ENCODE measurements around the gene MRPS11. TPM values are rescaled to one million over a fixed set of nuclear protein-coding genes. Genes with fewer than 3 reads are reported as not detected.

Gene MRPS11
- total and polyA plus RNA-seq, 2 experiments from 2014 or later, result 28.5 to 67.8 TPM

- no peaks in the 10 kb centered on the region for H3K27me3 ChIP-seq
- no peak overlapping the region for H2AFZ ChIP-seq
- H3K36me3 ChIP-seq (replicated peaks; ENCODE audit: insufficient read depth, low read depth), result no peaks in the 10 kb centered on the region
- no peaks in the 10 kb centered on the region for H3K4me1 ChIP-seq (ENCODE audit: insufficient read depth)
- no peak for TF ChIP-seq EZH2 (IDR thresholded peaks at IDR 0.05; ENCODE audit: borderline replicate concordance)
- no peak for TF ChIP-seq EZH2phosphoT487 (IDR thresholded peaks at IDR 0.05; ENCODE audit: low read depth, severe bottlenecking, unreplicated experiment)
- WGBS (ENCODE audit: low lambda C conversion rate, missing lambda C conversion rate), result 71% methylated on average over 3 of the region's 3 CpGs
- H3K27ac ChIP-seq, result no peak overlapping the region
- no peak overlapping the region for H3K4me3 ChIP-seq
- no peaks in the 10 kb centered on the region for H3K9me2 ChIP-seq (replicated peaks; ENCODE audit: insufficient read depth)
- H4K20me1 ChIP-seq (ENCODE audit: insufficient read depth, poor library complexity, severe bottlenecking), result no peaks in the 10 kb centered on the region
- no peak overlapping the region for H3K4me2 ChIP-seq
- DNase-seq (ENCODE audit: low spot score), result no peak
- no peaks in the 10 kb centered on the region for H3K79me2 ChIP-seq
- H3K9me3 ChIP-seq (ENCODE audit: low read depth), result no peaks in the 10 kb centered on the region
These were observed 31.5 kb downstream of the MRPS11 start for GRCh38 chr15:88498996-88499395.

- no peaks in the 10 kb centered on the region for H3K9me2 ChIP-seq (replicated peaks; ENCODE audit: insufficient read depth)
- H3K27me3 ChIP-seq, result no peaks in the 10 kb centered on the region
- no peak overlapping the region for H3K4me3 ChIP-seq
- H3K27ac ChIP-seq, result no peak overlapping the region
- no peaks in the 10 kb centered on the region for H3K36me3 ChIP-seq (replicated peaks; ENCODE audit: insufficient read depth, low read depth)
- H3K4me1 ChIP-seq (ENCODE audit: insufficient read depth), result no peaks in the 10 kb centered on the region
- TF ChIP-seq EZH2 (IDR thresholded peaks at IDR 0.05; ENCODE audit: borderline replicate concordance), result no peak
- no peak for TF ChIP-seq EZH2phosphoT487 (IDR thresholded peaks at IDR 0.05; ENCODE audit: low read depth, severe bottlenecking, unreplicated experiment)
- TF ChIP-seq CTCF (IDR thresholded peaks at IDR 0.05; ENCODE audit: poor library complexity), result no peak
- H3K4me2 ChIP-seq, result no peak overlapping the region
- no peak for DNase-seq (ENCODE audit: low spot score)
- H3K9me3 ChIP-seq (ENCODE audit: low read depth), result no peaks in the 10 kb centered on the region
- H4K20me1 ChIP-seq (ENCODE audit: insufficient read depth, poor library complexity, severe bottlenecking), result no peaks in the 10 kb centered on the region
- no peaks in the 10 kb centered on the region for H3K79me2 ChIP-seq
- H2AFZ ChIP-seq, result no peak overlapping the region
- WGBS (ENCODE audit: low lambda C conversion rate, missing lambda C conversion rate), result 63% methylated on average over 1 of the region's 1 CpG
These were observed 36.9 kb downstream of the MRPS11 start for GRCh38 chr15:88504445-88504844.

- Histone ChIP-seq H3K36me3 (replicated peaks; ENCODE audit: insufficient read depth, low read depth) (no peaks in the 10 kb centered on the region), H3K4me2 (no peak overlapping the region), H3K79me2 (no peaks in the 10 kb centered on the region), H3K27me3 (no peaks in the 10 kb centered on the region), H3K27ac (no peak overlapping the region), H2AFZ (no peak overlapping the region), H3K4me1 (ENCODE audit: insufficient read depth) (no peaks in the 10 kb centered on the region), H3K9me2 (replicated peaks; ENCODE audit: insufficient read depth) (no peaks in the 10 kb centered on the region), H3K4me3 (no peak overlapping the region), H4K20me1 (ENCODE audit: insufficient read depth, poor library complexity, severe bottlenecking) (no peaks in the 10 kb centered on the region), H3K9me3 (ENCODE audit: low read depth) (no peaks in the 10 kb centered on the region)
- TF ChIP-seq CTCF (IDR thresholded peaks at IDR 0.05; ENCODE audit: poor library complexity), result no peak
- TF ChIP-seq EZH2 (IDR thresholded peaks at IDR 0.05; ENCODE audit: borderline replicate concordance), result no peak
- no peak for TF ChIP-seq EZH2phosphoT487 (IDR thresholded peaks at IDR 0.05; ENCODE audit: low read depth, severe bottlenecking, unreplicated experiment)
- no peak for DNase-seq (ENCODE audit: low spot score)
- 100% methylated on average over 2 of the region's 2 CpGs for WGBS (ENCODE audit: low lambda C conversion rate, missing lambda C conversion rate)
These were observed 38.2 kb downstream of the MRPS11 start for GRCh38 chr15:88505721-88506120.

GRCh38 chr15:88506628-88507027, 39.1 kb downstream of the MRPS11 start:
- DNase-seq (ENCODE audit: low spot score), result no peak
- Histone ChIP-seq H3K9me2 (replicated peaks; ENCODE audit: insufficient read depth) (no peaks in the 10 kb centered on the region), H3K4me3 (no peak overlapping the region), H3K9me3 (ENCODE audit: low read depth) (no peaks in the 10 kb centered on the region), H4K20me1 (ENCODE audit: insufficient read depth, poor library complexity, severe bottlenecking) (no peaks in the 10 kb centered on the region), H3K27ac (no peak overlapping the region), H3K36me3 (replicated peaks; ENCODE audit: insufficient read depth, low read depth) (no peaks in the 10 kb centered on the region), H3K27me3 (no peaks in the 10 kb centered on the region), H3K79me2 (no peaks in the 10 kb centered on the region), H2AFZ (no peak overlapping the region), H3K4me2 (no peak overlapping the region), H3K4me1 (ENCODE audit: insufficient read depth) (no peaks in the 10 kb centered on the region)
- TF ChIP-seq EZH2phosphoT487 (IDR thresholded peaks at IDR 0.05; ENCODE audit: low read depth, severe bottlenecking, unreplicated experiment), result no peak
- no peak for TF ChIP-seq EZH2 (IDR thresholded peaks at IDR 0.05; ENCODE audit: borderline replicate concordance)
- no peak for TF ChIP-seq CTCF (IDR thresholded peaks at IDR 0.05; ENCODE audit: poor library complexity)
